Non-pigmented ciliary epithelial cell (primary cell): ENCODE measurements around the gene APOBR.
"Not testable (repeated sequence)": the region's sequence is repeated elsewhere in the genome, so short reads cannot be mapped to it uniquely, and the experiment has no call there.

ENCODE experiments used
- DNase-seq: peaks from one replicate; pipeline ENCODE4 v3.0.0-alpha.2; 2010; ENCODE audit warnings: low read depth

Gene APOBR

DNA sequence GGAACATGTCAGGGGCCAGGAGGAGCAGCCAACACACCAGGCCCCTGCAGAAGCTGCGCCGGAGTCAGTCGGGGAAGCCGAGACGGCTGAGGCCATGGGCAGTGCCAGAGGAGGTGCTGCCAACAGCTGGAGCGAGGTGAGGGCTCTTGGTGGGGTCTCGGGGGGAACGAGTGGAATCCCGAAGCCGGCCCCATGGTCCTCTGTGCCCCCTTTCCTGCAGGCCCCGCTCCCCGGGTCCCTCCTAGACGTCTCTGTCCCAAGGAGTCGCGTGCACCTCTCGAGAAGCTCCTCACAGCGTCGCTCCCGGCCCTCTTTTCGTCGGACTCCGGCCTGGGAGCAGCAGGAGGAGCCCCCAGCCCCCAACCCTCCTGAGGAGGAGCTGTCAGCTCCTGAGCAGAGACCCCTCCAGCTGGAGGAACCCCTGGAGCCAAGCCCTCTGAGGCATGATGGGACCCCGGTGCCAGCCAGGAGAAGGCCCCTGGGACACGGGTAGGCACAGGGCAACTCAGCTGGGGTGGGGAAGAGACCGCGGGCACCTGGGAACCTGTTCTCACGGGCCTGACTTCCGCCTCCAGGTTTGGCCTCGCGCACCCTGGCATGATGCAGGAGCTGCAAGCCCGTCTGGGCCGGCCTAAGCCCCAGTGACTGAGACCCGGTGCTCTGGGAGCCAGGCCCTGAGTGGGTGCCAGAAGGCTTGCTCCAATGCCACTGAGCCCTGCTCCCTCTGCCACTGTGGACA lies 3.6 kb downstream of the APOBR start:
- no peak for DNase-seq

DNA sequence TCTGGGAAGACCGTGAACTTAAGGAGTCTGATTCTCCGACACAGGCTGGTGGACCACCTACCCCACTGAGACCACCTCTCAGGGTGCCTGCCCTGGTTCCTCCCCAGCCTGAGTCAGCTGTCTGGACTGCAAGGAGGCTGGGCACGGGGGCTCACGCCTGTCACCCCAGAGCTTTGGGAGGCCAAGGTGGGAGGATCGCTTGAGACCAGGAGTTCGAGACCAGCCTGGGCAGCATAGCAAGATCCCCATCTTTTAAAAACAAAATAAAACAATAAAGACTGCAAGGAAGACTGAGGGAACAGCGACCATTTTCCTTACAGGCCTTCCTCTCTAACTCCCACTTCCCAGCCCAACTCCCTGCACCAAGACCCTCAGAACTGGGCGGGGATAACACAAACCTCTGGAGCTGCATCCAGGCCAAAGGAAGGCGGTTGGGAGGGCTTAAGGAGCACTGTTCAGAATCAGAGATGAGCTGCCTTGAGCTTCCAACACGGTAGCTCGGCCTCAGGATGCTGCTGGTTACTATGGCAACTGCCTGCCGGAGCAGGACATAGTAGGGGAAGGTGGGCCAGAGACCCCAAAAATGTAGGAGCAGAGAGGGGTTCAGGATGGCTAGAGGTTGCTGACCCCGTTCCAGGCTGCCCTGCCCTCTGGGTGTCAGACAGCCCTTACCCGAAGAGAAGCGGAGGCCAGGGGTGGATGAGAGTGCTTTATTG lies 4.4 kb downstream of the APOBR start:
- no peak for DNase-seq

DNA sequence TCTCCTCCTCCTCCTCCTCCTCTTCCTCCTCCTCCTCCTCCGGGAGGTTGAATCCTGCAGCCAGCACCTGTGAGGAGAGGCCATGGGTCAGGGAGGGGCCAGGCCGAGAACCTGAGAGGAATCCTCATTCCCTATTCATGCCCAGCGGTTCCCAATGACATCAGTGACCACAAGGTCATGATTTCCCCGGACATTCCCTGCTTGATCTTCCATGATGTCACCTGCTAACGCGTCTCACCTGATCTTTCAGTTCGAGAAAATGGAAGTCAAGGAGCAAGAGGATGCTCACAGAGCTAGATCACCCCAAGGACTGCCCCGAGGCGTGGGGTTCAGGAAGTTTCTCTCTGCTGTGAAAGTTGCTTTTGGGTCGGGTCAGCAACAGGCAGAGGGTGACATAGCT lies 5.4 kb downstream of the APOBR start:
- no peak for DNase-seq

DNA sequence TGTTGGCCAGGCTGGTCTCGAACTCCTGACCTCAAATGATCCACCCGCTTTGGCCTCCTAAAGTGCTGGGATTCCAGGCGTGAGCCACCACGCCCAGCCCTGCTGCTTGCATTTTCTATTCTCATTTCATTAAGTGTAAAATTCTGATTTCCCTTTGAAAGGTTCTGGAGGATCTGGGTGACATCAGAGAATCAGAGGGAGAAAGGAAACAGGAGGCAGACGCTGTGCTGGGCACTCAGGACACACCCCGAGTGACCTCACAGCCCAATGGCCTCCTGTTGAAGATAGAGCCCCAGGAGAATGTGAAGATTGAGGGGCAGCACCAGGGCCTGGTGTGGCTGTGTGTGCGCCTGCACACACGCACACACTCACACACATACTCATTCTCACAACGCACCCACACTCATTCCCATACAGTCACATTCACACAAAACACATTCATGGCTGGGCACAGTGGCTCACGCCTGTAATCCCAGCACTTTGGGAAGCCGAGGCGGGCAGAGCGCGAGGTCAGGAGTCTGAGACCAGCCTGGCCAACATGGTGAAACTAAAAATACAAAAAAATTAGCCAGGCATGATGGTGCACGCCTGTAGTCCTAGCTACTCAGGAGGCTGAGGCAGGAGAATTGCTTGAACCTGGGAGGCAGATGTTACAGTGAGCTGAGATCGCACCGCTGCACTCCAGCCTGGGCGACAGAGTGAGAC lies 6.2 kb downstream of the APOBR start:
- DNase-seq: not testable (repeated sequence)

DNA sequence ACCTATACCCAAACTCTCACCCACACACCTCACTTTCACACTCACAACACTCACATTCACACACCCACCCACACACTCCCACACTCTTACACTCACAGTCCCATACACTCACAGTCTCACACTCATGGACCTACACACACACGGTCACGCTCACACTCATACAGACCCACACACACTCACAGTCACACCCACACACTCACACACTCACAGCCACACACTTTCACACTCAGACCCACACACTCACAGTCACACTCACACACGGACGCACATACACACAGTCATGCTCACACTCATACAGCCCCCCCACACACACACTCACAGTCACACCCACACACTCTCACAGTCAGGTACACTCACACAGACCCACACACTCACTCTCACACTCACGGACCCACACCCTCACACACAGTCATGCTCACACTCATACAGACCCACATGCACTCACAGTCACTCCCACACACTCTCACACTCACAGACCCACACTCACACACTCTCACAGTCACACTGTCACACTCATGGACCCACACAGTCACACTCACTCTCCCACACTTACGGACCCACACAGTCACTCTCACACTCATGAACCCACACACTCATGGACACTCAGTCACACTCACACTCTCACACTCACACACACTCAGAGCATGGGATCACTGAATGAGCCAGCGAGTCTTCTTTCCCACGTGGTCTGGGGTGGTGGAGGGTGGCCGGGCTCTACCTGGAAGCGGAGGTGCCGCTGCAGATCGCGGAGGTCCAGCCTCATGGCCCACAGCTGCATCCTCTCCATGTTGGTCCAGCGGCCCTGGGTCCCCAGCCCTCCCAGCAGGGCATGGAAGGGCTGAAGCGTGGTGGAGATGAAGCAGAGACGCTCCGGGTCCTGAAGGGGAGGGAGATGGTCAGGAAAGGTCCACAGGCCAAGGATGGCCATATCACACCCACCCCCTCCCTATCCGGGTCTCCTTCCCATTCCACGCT lies 7.1 kb downstream of the APOBR start:
- no peak for DNase-seq

DNA sequence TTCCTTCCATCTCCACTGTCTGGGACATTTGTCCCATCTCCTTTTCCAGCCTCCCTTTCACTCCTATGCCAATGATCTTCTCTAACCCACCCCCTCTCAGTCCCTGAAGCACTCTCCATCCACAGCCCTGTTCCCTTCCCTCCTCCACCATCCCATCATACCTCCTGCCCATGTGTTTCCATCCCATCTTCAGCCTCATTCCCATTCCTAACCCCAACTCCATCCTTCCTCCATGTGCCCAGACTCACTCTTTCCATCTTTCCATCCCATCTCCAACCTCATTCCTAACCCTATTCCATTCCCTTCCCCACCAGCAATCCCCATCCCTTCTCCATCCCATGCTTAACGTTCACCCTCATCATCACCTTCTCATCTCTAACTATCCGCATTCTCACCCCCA lies 7.8 kb downstream of the APOBR start:
- no peak for DNase-seq

DNA sequence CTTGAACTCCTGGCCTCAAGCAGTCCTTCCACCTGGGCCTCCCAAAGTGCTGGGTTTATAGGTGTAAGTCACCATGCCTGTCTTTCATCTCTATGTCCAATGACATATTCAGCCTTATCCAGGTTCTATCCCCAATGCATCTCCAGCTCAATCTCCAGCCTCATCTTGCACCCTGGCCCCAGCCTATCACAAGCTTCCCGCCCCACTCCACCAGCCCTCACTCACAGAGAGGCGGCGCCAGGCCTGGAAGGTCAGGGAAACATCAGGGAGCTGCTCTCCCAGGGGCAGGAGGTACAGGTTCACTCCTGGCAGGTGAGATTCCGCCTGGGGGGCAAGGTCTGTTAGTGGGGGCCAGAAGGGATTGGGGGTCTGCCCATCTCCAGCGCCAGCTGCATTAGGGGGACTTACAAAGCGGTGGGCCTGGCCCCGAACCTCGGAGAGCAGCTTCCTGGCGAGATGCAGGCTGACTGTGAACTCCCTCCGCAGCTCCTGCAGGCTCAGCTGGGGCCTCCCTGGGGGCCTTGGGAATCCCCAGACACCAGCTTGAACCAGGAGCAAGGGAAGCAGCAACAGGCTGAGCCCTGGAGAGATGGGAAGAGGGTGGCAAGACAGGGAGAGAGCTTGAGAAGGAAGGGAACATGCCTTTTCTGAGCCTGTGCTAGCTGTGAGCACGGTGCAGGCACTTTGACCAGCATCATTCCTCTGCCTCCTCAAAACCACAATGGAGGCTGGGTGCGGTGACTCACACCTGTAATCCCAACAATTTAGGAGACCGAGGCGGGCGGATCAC lies 9.2 kb downstream of the APOBR start:
- DNase-seq: no peak

DNA sequence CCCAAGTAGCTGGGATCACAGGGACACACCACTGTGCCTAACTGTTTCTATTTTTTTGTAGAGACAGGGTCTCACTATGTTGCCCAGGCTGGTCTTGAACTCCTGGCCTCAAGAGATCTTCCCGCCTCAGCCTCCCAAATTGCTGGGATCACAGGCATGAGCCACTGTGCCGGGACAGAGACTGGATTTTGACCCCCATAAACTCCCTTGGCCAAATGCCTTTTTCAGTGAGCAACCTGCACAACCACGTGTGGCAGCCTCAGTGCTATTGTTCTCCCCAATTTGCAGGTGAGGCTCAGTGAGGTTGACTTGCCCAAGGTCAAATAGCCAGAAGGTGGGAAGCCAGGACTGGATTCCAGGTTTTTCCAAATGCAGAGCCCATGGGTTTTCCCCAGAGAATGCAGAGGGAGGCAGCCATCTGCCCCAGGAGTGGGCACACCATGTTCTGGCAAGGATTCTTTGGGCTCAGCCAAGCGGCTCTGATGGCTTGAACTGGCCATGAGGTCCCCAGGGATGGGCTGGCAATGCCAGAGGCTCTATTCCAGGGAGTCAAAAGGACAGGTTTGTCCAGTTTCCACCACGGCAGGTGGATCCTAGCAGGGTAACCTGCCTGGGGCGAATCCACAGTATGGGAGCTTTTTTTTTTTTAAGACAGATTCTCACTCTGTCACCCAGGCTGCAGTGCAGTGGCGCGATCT lies 10.4 kb downstream of the APOBR start:
- no peak for DNase-seq

DNA sequence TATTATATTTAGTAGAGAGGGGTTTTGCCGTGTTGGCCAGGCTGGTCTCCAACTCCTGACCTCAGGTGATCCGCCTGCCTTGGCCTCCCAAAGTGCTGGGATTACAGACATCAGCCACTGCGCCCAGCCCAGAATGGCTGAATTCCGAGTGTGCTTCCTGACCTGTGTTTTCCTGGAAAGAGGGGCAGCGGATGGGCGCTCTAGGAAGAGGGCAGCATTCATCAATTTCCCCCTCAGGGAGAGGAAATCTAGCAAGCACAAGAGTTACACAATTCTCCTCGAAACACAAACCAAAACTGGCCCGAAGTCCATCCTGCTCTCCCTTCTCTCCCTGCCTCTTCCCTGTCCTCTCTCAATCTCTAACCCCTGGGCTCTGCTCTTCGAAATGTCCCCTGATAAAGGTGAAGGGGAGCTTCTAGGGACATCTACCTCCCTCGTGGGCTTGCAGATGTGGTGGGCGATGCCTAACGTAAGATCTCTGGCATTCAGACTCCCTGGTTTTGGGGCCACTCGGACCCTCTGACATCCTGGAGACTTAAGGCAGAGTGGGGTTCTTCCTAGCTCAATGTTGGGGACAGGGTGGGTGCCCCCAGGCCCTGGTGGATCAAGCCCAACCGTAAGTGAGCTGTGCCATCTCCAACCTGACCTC lies 11.2 kb downstream of the APOBR start:
- no peak for DNase-seq

DNA sequence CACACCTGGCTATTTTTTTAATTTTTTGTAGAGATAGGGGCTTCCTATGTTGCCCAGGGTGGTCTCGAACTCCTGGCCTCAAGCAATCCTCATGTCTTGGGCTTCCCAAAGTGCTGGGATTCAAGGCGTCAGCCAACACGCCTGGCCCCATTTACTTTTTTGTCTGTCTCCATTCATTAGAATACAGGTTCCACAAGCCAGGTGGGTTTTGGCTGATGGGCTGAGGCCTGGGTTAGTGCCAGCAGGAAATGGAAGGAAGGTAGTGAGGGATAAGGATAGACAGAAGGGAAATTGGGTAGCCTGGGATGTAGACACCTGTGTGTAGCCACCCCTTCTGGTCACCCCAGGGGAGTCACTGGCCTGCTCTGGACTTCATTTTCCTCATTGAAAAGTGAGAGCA lies 16.6 kb downstream of the APOBR start:
- no peak for DNase-seq

DNA sequence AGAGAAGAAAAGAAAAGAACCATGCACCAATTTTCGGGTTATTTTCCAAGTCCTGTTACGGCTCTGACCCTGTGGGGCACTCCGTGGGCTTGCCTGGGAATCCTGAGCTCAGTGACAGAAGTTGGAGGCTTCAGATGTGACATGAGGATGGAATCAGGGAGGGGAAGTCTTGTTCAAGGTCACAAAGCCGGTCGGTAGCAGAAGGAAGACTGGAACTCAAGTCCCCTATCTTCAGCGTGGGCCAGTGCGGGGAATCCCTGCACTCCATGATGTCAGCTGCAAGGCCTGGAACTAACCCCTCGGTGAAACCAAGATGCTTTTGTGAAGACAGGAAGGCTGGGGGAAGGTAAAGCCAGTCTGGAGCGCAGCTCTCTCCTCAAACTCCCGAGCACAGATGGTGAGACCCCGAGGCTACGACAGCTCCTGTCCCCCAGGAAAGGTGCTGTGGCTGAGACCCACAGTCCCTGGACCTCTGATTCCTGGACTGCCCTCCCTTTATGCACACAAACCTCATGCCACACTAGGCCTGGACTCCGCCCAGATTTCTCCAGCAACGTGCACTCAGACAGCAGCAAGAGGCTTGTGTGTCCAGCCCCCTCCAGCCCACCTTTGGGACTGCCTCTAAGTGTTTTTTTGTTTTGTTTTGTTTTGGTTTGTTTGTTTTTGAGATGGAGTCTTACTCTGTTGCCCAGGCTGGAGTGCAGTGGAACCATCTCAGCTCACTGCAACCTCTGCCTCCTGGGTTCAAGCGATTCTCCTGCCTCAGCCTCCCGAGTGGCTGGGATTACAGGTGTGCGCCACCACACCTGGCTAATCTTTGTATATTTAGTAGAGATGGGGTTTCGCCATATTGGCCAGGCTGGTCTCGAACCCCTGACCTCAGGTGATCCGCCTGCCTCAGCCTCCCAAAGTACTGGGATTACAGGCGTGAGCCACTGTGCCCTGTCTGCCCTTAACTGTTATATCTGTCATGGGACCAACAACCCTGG lies 17.7 kb downstream of the APOBR start:
- DNase-seq: no peak

DNA sequence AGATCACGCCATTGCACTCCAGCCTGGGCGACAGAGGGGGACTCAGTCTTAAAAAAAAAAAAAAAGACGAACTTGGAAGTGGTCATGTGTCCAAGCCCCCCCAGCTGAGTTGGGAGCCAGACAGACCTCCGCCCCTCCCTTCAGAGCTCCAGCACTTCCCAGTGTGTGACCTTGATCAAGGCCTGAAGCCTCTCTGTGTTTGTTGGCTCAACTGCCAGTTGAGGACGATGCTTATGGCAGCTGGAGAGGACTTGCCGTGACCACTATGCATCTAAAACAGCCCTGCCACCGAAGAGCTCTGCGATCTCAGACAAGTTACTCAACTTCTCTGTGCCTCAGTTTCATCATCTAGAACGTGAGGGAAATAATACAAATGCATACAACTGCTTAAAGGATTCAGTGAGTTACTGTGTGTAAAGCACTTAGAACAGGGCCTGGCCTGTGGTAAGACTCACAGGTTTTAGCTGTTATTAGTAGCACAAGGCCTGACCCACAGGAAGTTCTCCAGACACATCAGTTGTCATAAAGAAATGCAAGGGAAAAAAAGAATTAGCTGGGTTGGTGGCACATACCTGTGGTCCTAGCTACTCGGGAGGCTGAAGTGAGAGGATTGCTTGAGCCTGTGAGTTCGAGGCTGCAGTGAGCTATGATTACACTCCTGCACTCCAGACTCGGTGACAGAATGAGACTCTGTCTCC lies 19.2 kb downstream of the APOBR start:
- DNase-seq: peak; percentile 3

DNA sequence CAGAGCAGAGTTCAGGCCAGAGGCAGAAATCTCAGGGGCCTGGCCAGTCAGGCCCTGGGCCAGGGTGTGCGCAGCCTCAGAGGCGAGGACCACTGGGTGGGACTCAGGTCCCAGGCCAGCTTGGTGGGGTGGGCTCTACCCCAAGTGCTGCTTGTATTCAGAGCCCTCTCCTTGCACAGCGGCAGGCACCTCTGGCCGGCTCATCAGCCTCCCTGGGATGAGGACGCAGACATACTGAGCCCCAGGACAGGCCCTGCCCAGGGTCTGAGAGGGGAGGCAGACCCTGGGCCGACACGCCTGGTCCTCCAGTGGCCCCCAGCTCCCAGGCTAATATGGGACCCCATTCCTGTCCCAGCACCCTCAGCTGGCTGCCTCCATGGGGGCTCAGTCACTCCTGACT lies 19.8 kb downstream of the APOBR start:
- DNase-seq: no peak

DNA sequence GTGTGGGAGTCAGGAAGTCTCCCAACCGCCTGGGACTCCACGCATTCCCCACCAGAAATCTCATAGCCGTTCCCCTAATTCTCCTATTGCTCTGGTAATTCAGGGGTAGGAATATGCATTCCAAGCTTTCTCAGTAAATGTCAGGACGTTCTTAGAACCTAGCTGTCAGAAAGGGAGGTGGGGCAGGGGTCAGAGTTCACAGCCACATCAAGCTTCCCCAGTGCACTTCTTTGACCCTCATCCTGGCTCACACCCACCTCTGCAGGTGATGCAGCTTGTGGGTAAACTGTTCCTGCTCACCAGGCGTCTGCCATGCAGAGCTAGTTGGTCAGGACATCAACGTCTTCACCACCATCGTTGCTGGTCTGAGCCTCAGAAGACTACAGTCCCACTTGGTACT lies 26.2 kb downstream of the APOBR start:
- no peak for DNase-seq

DNA sequence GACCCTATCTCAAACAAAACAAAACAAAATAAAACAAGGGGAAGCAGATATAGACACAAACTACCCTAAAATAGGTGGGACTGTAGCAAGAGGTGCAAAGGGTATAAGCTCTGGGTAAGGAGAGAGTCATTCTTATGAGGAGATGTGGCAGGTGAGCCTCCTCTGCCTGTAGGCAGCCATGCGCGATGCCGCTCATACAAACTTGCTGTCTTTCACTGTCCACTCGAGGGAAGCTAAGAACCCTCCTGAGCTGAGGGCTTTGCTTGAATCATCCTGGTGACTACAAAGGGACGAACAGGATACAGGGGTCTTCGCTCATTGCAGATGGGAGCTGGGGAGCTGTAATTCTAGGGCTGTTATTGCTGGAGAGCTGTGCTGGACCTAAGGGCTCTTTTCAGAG lies 27.0 kb downstream of the APOBR start:
- no peak for DNase-seq

DNA sequence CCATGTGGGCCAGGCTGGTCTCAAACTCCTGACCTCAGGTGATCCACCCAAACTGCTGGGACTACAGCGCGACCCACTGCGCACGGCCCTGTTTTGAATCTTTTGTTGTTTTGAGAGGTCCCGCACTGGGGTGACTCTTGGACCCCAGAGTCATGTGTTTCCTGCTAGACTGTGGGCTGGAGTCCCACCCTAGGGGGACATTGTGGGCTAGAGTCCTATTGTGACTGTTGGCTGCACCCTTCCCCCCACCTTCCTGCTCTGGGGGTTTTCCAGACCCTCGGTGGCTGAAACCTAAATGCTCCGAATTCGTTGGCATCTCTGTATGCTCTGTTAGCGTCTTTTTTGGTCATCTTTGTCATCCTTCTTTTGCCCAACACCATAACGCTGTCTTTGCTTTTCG lies 28.3 kb downstream of the APOBR start:
- DNase-seq: no peak

DNA sequence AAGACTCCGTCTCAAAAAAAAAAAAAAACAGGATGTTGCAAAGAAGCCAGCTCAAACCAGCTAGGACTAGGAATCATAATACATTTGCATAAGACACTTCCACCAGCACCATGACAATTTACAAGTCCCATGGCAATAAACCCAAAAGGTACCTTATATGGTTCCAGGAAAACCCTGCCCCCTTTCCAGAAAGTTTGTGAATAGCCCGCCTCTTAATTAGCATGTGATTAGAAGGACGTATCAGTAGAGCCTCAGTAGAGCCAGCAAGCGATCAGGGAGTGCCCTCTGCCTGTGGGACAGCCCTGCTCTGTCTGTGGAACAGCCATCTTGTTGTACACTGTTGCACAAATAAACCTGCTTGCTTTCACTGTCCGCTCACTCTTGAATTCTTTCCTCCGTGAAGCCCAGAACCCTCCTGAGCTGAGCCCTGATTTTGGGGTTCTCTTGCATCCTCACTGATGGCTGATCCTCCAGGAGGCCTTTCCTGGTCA lies 30.3 kb downstream of the APOBR start:
- no peak for DNase-seq
